Thyroid gland (tissue), 4 donors: ENCODE data around the gene CUL3. TPM values are rescaled to one million over a fixed set of nuclear protein-coding genes. Genes with fewer than 3 reads are reported as not detected.
"Not testable (repeated sequence)": the region's sequence is repeated elsewhere in the genome, so short reads cannot be mapped to it uniquely, and the experiment has no call there.

Experiments
- DNase-seq, 2 donors: peaks; one replicate each; pipeline ENCODE4 v3.0.0-alpha.2; 2019
- H3K27ac ChIP-seq, 3 donors: fragments of 200-600 bp; sonication (generic); 1 replicate in 2 of 3; 2 replicates in 1 of 3; pipeline ENCODE4 v1.5.1; 2016 to 2019; ENCODE audit warnings: mild to moderate bottlenecking in 1 of 3, moderate library complexity in 1 of 3
- H3K27me3 ChIP-seq: fragments of 200-600 bp; sonication (generic); one replicate; pipeline ENCODE4 v1.5.1; 2019
- H3K36me3 ChIP-seq, 2 donors: fragments of 200-600 bp; sonication (generic); one replicate each; pipeline ENCODE4 v1.5.1; 2016 to 2019
- H3K4me1 ChIP-seq, 2 donors: fragments of 200-600 bp; sonication (generic); one replicate each; pipeline ENCODE4 v1.5.1; 2017 to 2019
- H3K4me3 ChIP-seq, 3 donors: fragments of 200-600 bp; sonication (generic); replicated peaks in 1 of 3; 1 replicate in 2 of 3; 2 replicates in 1 of 3; pipeline ENCODE4 v1.5.1; 2016; ENCODE audit warnings: mild to moderate bottlenecking in 1 of 3
- H3K9me3 ChIP-seq: fragments of 200-600 bp; sonication (generic); one replicate; pipeline ENCODE4 v1.5.1; 2017
- CTCF ChIP-seq, 6 experiments: fragments of 200-600 bp in 3 of 6; fragments of 450-650 bp in 3 of 6; sonication (generic) in 3 of 6; IDR thresholded peaks; one replicate each; pipeline ENCODE4 v1.5.1; 2016 to 2019; ENCODE audit warnings: antibody characterized with exemption in 6 of 6, mild to moderate bottlenecking in 2 of 6, inconsistent platforms in 1 of 6, moderate library complexity in 1 of 6
- POLR2A ChIP-seq, 2 donors: fragments of 450-650 bp; IDR thresholded peaks; one replicate each; pipeline ENCODE4 v1.6.1; 2017; ENCODE audit warnings: antibody characterized with exemption in 2 of 2, mild to moderate bottlenecking in 2 of 2, moderate library complexity in 1 of 2
- WGBS, 2 donors: methylation state at CpG; one replicate each; pipeline ENCODE4 v1.1.5; 2017; 5-methylcytosine and 5-hydroxymethylcytosine counted together
- intact Hi-C: fragments of 100-400 bp; cut with DNase I; formaldehyde crosslinking; loops from one replicate; pipeline ENCODE4 v1.15.1; 2023
- total RNA-seq, 4 donors: library from RNA; depleted of rRNA; stranded (reverse); fragments of >200 nt; gene quantifications; one replicate each; pipeline ENCODE4 v1.2.3, GENCODE V29; 2016

Gene CUL3
- total RNA-seq, 4 donors from 2014 or later = 91.9 to 122 (median 107) TPM

- H3K4me3 ChIP-seq, intact Hi-C loops, H3K9me3 ChIP-seq, H3K36me3 ChIP-seq, H3K27me3 ChIP-seq: not testable (repeated sequence)
- WGBS, 2 donors = 39 to 42% methylated on average over 11 to 13 of the region's 18 CpGs
- Histone ChIP-seq H3K27ac (peak overlapping the region; percentile 47 to 78 (median 77)), H3K4me1 (peaks cover 19 to 20% of the 10 kb centered on the region in 2 donors)
- TF ChIP-seq POLR2A (IDR thresholded peaks at IDR 0.05) = peak in 1 of 2 donors; percentile 39
- TF ChIP-seq CTCF (IDR thresholded peaks at IDR 0.05) = peak in 1 of 6 experiments; percentile 11
- peak; percentile 98 to 99 for DNase-seq
Observed at GRCh38 chr2:224485081-224486014, 99.8 kb downstream of the CUL3 start.

GRCh38 chr2:224479826-224480225 is 105.3 kb downstream of the CUL3 start:
- no peak for DNase-seq
- Histone ChIP-seq H3K4me3 (no peak overlapping the region), H3K27me3 (no peaks in the 10 kb centered on the region), H3K36me3 (peaks cover 16 to 20% of the 10 kb centered on the region in 2 donors), H3K27ac (no peak overlapping the region), H3K9me3 (no peaks in the 10 kb centered on the region), H3K4me1 (peaks cover 2% of the 10 kb centered on the region in 2 donors)
- WGBS, 2 donors = 77 to 87% methylated on average over 2 of the region's 2 CpGs
- intact Hi-C loops = loop anchor here (10.0 kb wide), 1 partner anchor 105 kb away; the partner anchor contains the start of gene CUL3
- TF ChIP-seq CTCF (IDR thresholded peaks at IDR 0.05) (no peak), POLR2A (IDR thresholded peaks at IDR 0.05) (no peak)

- no peaks in the 10 kb centered on the region for H3K4me1 ChIP-seq
- TF ChIP-seq CTCF (IDR thresholded peaks at IDR 0.05) (no peak), POLR2A (IDR thresholded peaks at IDR 0.05) (no peak)
- H3K9me3 ChIP-seq = no peaks in the 10 kb centered on the region
- H3K27ac ChIP-seq = no peak overlapping the region
- intact Hi-C loops = loop anchor here (10.0 kb wide), 1 partner anchor 112 kb away; the partner anchor contains the start of gene CUL3
- whole genome bisulfite sequencing, 2 donors = 94 to 96% methylated on average over 3 of the region's 3 CpGs
- no peaks in the 10 kb centered on the region for H3K27me3 ChIP-seq
- DNase-seq = no peak
- no peak overlapping the region for H3K4me3 ChIP-seq
- H3K36me3 ChIP-seq = peaks cover 18 to 22% of the 10 kb centered on the region in 2 donors
Observed at GRCh38 chr2:224472827-224473226, 112.3 kb downstream of the CUL3 start.

GRCh38 chr2:224472137-224472536 is 113.0 kb downstream of the CUL3 start:
- intact Hi-C loops = loop anchor here (10.0 kb wide), 1 partner anchor 113 kb away; the partner anchor contains the start of gene CUL3
- no peak for TF ChIP-seq CTCF (IDR thresholded peaks at IDR 0.05)
- TF ChIP-seq POLR2A (IDR thresholded peaks at IDR 0.05) = no peak
- no peak for DNase-seq
- no peak overlapping the region for H3K4me3 ChIP-seq
- H3K36me3 ChIP-seq = peaks cover 12 to 15% of the 10 kb centered on the region in 2 donors
- H3K4me1 ChIP-seq = no peaks in the 10 kb centered on the region
- no peaks in the 10 kb centered on the region for H3K9me3 ChIP-seq
- 96% methylated on average over 3 of the region's 3 CpGs for WGBS, 2 donors
- H3K27ac ChIP-seq = no peak overlapping the region
- H3K27me3 ChIP-seq = no peaks in the 10 kb centered on the region
